SHP77 (cell line): ENCODE results near the gene TBXA2R.
"Not testable (repeated sequence)": the region's sequence is repeated elsewhere in the genome, so short reads cannot be mapped to it uniquely, and the experiment has no call there.

Source experiments
- DNase-seq, 2 experiments: peaks; one replicate each; lab custom pipeline; 2025; lab: John Stamatoyannopoulos, UW

TBXA2R gene

DNA sequence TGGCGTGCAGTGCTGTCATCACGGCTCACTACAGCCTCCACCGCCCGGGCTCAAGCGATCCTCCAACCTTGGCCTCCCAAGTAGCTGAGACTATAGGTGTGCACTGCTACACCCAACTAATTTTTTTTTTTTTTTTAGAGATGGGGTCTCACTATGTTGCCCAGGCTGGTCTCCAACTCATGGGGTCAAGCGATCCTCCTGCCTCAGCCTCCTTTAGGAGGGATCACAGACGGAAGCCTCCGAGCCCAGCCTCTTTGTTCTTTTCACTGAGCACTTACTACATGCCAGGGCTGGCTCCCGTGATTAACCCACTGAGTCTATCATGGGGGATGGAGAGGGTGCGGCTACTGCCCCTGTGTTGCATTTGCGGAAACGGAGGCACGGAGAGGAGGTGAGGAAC, 32.8 kb upstream of the TBXA2R start:
- DNase-seq = no peak

DNA sequence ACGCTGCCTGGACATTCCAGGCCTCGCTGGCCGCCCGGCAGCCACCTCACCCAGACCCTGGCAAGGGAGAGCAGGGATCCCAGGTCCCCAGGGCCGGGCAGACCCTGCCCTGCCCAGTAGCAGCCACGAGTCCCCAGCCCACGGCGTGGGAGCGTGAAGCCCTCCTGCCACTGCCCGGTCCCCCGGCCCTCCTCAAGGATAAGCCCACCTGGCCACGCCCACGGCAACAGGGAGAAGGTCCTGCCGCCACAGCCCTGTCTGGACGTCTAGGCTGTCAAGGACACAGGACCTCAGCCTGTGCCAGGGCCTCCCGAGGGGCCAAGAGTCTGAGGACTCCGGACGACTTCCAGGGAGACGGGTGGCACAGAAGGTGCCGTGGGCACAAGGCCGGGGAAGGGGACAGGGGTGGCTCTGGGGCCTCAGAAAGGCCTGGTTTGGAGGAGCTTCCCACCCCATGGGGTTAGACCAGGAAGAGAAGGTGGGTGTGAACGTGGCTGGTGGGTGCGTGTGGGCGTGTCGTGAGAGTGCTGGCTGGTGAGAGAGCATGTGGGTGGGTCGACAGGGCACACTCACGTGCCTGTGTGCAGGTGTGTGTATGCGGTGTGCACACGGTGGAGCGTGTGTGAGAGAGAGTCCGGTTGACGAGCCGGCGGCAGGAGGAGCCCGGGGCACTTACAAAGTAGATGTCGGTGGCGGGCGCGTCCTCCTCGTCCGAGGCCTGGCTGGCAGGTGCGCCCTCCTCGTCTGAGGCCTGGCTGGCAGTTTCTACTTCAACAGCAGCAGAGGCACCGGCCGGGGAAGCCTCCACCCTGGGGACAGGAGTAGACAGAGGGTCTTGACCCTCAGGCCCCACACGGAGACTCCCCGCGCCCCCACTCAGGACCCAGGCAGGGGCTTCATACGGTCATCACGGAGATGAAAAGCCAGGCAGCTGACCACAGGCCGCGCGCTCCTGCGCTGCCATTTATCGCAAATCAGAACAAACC, 31.8 kb upstream of the TBXA2R start:
- DNase-seq = no peak

DNA sequence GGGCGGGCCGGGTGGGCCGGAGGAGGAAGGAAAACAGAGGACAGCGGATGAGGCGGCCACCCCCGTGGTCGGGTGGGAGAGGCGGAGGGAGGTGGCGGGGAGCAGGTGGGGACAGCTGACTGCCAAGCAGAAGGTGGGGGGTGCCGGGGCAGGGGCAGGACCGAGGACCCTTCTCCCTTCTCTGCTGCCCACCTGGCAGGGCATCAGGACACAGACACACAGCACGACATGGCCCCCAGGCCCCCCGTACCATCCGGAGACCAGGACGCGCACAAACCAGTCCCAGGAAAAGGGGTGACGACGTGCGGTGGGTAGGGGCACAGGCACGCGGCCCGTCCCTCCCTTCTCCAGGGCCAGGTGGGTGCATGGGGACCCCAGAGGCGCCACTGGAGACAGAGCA, 30.9 kb upstream of the TBXA2R start:
- DNase-seq = no peak

DNA sequence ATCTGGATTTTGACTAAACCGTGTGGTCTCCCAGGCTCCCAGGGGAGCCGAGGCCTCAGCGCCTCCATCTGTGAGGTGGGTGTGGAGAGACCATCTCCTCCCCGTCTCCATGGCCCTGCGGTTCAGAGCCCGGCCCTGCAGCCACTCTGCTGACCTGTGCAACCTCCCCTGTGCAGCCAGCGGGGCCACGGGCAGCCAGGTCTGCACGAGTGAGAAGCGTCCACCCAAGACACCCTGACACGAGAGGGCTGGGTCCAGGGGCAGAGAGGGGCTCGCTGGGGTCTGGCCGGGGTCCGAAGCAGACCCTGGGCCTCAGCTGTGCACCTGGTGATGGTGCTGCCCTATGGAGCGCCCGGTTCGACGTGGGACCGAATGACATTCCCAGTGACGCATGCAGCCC, 30.3 kb upstream of the TBXA2R start:
- DNase-seq = no peak

DNA sequence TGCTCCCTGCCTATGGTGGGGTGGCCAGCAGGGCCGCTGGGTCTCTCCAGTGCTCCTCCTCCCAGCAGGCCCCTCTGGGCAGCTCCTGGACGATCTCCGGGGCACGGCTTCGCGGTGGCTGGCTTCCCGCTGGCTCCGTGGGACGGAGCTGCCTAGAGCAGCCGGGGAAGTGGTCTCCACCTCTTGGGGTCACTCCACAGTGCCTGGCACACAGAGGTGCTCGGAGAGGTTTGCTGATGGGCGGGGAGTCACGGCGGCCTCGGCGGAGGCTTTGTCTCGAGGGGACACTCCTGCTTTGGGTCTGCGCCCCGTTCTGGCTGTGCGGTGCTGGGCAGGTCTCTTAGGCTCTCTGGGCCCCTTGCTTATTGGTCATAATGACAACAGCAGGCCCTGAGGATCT, 29.8 kb upstream of the TBXA2R start:
- no peak for DNase-seq

DNA sequence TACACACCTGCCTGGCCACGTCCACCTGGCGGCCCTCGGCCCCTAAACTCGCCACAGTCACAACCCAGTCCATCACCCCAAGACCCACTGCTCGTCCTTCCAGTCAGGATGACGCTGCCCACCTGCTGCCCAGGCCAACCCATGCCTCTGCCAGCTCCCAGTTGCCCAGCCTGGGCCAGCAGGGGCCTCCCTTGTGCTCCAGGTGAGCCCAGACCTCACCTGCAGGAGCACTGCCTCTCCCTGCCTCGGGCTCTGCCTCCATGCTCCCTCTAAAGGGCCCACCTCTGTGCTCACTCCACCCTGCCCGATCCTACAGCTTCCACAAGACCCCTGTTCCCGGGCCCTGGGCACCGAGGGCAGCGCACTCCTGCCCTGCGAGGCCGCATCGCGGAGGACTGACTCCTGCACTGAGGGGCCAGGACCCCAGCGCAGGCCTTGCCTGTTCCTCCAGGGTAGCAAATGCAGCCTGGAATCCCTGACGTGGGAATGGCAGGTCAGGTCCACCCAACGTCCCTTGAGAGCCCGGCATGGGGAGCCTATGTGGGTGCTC, 27.9 kb upstream of the TBXA2R start:
- DNase-seq = no peak

DNA sequence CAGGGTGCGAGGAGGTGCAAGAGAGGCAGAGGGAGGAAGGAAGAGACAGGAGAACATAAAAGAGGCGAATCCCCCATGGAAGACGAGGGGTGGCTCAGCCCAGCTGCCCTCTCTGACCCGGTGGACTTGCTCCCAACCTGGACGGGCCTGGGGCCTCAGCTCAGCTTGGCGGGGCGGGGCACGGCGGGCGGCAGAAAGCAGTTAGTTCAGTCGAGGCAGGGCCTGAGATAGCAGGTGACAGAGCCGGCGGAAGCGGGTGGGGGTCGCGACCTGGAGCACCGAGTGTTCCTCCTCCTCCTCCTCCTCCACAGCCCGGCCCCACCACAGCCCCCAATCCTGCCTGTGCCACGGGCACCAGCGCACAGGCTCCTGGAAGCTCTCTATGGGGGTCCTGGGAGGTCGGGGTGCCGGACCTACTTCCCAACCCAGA, 26.9 kb upstream of the TBXA2R start:
- DNase-seq = no peak

DNA sequence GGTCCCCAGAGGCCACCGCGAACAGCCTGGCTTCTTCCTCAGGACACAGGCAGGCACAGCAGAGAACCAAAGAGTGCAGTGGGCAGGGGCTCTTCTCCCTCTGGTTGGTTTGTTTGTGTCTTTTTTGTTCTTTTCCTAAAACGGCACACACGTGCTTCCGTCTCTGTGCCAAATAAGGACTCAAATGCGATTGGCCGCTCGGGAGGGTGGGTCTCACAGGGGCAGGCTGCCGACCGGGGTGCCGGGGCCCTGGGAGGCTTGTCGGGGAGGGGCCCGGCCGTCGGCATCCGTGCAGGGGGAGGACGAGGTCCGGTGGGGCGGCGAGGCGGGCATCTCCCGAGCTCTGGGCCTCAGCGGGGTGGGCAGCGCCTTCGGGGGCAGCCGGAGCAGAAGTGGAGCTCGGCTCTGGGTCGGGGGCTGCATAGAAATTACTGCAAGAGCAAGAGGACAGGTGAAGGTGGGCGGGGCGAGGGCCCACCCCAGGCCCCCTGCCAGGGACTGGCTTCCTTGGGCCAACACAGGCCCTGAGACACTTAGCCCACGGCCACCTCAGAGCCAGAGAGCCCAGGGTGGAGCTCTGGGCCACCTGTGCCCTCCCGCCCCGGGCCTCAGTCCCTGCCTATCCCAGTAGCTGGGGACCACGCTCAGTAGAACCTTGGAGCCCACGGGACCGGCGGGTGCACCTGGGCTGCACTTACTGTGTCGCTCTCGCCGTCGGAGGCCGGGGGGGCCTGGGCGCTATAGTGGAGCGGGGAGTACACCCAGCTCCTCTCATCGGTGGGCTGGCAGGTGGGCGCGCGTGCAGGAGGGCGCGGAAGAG, 26.3 kb upstream of the TBXA2R start:
- DNase-seq = no peak

DNA sequence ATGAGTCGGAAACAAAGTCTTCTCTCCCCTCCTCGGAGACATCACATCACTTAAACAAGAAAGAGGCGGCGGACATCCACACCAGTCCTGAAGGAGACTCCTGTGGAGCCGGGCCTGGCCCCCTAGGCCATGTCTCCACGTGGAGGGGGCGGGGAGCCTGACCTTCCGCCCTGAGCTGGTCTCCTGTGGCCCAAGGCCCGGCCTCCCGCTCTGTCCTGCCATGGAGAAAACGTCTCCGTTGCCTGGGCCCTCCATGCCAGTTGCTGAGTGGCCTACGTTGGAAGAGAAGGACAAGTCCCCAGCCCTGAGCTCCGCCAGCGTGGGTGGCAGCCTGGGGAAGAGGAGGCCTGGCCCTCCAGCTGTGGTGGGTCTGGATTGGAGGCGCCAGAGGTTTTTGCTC, 25.4 kb upstream of the TBXA2R start:
- no peak for DNase-seq

DNA sequence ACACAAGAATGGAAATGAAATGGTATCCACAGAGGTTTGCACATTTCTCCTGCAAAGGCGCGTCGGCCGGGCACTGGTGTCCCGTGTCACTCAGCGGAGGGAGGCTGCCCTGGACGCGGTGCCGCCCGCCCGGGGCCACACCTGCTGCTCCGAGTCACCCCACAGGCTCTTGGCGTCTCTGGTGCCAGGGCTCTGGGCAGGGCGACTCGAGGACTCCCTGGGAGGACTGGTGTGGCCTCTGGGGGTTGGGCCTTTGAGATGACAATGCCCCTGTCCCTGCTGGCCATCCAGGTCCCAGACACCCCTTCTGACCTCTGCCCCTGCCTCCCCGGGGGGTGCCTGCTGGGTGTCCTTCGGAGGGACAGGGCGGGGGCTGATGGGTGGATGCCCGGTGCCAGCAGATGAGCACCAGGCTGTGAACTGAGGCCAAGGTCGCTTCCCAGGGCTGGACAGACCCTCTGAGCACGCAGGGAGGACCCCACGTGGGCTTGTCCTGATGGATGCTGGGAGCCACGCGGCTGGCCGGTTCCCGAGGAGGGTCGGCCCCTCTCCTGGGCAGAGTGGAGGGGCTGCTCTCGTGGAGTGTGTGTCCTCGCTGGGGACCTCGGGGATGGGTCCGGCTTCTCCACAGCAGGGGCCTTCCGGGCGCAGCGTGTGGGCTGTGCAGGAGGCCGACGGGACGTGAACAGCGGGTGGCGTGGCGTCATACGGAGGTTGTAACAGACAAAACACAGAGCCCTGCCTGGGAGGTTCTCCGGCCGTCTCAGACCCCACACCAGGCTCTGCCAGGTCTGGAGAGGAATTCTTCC, 24.6 kb upstream of the TBXA2R start:
- no peak for DNase-seq

DNA sequence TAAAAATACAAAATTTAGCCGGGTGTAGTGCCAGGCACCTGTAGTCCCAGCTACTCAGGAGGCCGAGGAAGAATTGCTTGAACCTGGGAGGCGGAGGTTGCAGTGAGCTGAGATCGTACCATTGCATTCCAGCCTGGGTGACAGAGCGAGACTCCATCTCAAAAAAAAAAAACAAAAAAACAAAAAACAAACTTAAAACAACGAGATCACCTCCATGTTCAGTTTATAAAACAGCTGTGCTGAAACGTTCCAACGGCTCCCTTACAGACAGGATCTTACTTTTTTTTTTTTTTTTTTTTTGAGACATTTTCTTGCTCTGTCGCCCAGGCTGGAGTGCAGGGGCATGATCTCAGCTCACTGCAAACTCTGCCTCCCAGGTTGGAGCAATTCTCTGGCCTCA, 22.1 kb upstream of the TBXA2R start:
- not testable (repeated sequence) for DNase-seq

DNA sequence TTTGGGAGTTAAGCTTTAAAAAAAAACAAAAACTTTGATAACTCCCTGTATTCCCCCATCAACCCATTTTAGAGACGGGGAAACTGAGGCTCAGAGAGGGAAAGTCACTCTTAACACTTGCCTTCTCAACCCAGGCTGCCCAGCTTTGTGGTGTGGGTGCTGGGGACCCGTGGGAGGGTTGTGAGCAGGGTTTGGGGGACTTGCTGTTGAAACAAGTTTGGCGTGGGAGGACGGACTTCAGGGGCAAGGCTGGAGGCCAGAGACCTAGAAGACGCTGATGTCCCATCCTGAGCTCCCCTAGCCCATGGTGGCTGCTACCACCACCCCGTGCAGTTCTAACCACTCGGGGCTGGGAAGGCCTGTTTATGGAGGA, 20.7 kb upstream of the TBXA2R start:
- no peak for DNase-seq

DNA sequence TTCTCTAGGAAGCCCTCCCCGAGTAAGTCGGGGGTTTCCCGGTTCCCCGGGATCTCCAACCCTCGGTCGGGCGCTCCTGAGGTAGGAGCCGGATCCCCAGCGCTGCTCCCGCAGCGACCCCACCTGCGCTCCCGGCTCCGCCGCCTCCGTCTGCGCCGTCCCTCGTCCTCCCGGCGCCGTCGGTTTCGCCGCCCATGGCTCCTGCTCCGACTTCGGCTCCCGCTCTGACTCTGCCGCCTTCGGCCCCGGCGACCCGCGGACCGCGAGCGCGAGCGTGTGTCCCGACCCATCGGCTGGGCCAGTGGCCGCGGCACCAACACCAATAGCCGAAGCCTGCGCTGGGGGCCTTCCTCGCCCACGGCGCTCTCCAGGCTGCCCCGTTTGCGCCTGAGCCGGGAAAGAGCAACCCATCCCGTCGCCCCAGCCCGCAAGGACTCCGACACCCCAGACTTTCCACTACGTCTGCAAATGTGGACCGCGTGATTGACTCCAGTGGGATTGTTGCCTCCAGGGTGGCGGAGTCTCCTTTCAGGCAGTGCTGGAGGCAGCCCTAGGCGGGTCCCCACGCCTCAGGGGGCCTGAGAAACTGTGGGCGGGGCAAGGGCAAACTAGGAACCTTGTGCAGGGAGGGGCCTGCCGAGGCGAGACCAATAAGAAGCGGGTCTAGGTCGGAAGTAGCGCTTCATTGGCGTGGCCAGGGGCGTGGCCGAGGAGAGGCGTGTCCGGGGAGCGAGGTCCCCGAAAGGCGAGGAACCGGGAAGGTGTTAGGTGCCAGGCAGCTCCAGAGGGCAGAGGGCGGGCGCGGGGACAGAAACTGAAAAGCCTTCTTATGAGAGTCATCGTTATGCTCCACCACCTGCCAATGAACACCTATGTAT, 20.0 kb upstream of the TBXA2R start, which contains the start of gene CACTIN:
Gene CACTIN (minus strand): TSS at position 318 of the 878 bp plus-strand sequence. CDS start 28 bp downstream, at position 290.
- DNase-seq = peak; percentile 95 to 98

DNA sequence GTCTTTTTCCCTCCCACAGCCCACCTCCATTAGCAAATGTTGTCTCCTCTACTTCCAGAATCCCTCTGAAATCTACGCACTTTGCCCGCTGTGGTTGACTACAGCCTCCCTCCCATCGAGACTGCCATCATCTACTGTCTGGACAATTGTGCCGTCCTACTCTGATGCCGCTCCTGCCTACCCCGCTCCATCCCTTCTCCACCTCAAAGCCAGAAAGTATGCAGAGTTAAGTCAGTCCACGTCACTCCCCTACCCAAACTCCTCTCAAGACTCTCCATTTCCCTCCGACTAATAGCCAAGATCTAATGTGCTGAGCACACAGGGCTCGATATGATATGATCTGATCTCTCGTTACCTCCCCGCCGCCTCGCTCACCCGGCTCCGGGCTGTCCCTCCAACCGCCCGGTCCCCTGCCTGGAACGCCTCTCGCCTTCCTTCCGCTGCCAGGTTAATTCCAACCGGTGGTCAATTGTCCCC, 19.4 kb upstream of the TBXA2R start:
- no peak for DNase-seq

DNA sequence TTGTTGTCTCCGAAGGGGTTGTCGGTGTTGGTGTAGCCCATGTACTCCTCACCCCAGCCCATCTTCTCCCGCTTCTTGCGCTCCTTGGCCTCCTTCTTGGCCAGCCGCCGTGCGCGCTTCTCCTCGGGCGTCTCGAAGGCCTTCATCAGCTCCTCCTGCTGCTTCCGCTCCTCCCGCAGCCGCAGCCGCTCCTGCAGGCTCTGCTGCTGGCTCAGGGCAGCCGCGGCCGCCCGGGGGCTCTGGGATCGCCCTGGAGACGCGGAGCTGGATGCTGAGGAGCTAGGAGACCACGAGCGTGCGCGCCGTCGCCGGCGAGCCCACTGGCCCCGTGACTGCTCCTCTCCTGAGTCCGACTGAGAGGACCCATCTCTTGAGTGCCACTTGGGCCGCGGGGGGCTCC, 17.0 kb upstream of the TBXA2R start:
- no peak for DNase-seq

DNA sequence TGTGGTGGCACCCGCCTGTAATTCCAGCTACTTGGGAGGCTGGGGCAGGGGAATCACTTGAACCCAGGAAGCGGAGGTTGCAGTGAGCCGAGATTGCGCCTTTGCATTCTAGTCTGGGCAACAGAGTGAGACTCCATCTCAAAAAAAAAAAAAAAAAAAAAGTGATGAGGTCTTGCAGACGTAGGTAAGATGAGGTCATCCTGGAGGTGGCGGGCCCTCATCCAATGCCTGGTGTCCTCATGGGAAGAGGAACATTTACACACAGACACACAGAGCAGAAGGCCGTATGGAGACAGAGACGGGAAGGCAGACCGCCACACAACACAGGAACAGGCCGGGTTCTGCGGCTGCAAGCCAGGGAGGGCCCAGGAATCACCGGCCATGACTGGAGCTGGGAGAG, 15.5 kb upstream of the TBXA2R start:
- no peak for DNase-seq

DNA sequence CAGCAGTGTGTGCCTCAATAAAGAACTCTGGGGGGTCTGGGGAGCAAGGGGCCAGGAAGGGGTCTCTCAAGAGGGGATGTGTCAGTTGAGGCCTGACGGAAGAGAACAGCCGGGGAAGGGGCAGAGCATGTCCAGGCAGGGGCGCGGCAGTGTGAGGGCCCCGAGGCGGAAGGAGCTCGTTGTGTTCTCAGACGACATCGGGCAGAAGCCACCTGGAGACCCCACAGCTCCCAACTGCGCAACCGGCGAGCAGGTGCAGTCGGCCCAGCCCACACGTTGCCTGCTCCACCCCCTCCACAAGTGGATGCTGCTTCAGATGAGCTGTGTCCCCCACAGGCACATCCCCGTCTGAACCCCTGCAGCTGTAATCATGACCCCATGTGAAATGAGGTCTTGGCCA, 15.0 kb upstream of the TBXA2R start:
- no peak for DNase-seq

DNA sequence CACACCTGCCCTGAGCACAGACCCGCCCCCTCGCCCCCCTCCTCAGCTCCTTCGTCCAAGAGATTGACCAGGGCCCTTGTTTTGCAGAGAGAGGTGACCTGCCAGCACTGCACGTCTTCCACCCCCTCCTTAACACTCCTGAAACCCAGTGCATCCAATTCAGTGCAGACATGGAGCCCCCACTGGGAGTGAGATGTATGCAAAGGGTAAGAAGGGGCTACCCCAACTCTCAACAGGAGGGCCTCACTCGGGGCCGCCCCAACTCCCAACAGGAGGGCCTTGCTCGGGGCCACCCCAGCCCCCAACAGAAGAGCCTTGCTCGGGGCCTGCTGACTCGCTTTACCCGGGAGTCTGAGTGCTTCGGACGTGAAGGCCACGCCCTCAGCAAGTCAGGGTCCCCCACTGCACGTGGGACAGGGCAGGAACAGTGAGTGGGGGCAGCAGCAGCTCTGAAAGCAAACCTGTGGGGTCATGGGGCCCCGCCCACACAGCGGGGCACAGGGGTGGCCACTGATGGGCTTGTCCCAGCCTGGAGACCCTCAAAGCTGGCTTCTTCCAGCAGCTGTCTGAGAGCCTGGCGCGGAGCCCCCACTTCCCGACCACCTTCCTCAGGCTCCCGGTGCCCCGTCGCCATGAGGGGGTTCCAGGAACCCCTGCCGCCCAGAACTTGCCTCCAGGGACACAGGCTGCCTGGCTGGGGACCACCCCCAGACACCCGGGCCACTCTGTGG, 14.3 kb upstream of the TBXA2R start:
- no peak for DNase-seq

DNA sequence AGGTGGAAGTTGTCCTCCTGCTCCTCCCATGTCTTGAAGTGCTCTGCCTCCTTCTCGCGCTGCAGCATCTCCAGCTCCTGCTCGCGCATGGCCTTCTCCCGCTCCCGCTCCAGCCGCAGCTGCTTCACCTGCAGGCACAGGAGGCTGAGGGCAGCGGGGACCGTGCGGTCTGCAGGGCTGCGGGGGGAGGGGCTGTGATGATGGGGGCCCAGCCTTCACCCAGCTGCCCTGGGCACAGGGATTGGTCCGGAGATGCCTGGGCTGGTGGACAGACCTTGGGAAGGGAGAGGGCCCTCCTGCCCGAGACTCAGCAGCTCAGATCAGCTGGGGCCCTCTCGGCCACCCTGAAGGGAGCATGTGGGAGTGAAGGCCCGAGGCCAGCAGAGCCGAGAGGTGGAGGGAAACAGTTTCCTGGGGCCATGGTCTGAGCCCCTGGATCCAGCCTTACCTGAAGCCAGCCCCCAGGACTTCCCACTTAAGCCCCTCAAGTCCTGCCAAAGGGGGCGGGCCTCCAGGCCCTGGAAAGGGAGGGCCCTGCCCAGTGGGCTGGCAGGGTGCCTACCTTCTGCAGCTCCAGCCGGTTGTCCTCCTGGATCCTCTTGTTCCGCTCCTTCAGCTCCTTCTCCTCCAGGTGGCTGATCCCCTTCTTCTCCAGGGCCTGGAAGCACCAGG, 13.6 kb upstream of the TBXA2R start:
- no peak for DNase-seq
